K562 (cell line): ENCODE measurements around the gene FPGS. TPM values are rescaled to one million over a fixed set of nuclear protein-coding genes. Genes with fewer than 3 reads are reported as not detected.

Experiments used
- CHD2 ChIP-seq: IDR thresholded peaks from 2 replicates; pipeline ENCODE4 v1.6.1; 2011; ENCODE audit warnings: low read depth, low read length
- CTBP1 ChIP-seq: fragments of 450-650 bp; IDR thresholded peaks from 2 replicates; pipeline ENCODE4 v1.6.1; 2016; ENCODE audit warnings: borderline replicate concordance
- CTCFL ChIP-seq: IDR thresholded peaks from 2 replicates; pipeline ENCODE4 v1.6.1; 2011; ENCODE audit warnings: borderline replicate concordance, low read depth, mild to moderate bottlenecking, moderate library complexity, low read length; ENCODE audit not compliant: insufficient read depth, poor library complexity, severe bottlenecking
- DPF2 ChIP-seq: fragments of 450-650 bp; IDR thresholded peaks from 2 replicates; pipeline ENCODE4 v1.6.1; 2016
- ELF1 ChIP-seq: fragments of 200-800 bp; sonication (Bioruptor generic); IDR thresholded peaks from 2 replicates; pipeline ENCODE4 v1.6.1; 2016; ENCODE audit warnings: missing genetic modification characterization, missing compliant biosample characterization
- ETV6 ChIP-seq, 3 experiments: fragments of 150-350 bp in 1 of 3; sonication (generic) in 1 of 3; formaldehyde crosslinking in 1 of 3; IDR thresholded peaks; 2 replicates each; pipeline versions ENCODE4 v1.6.1 to v1.8.0; 2014 to 2022; ENCODE audit warnings: borderline replicate concordance in 2 of 3, low read depth in 2 of 3, antibody characterized with exemption in 1 of 3, low read length in 1 of 3, mild to moderate bottlenecking in 1 of 3, missing genetic modification reagents in 1 of 3
- FOXJ2 ChIP-seq: fragments of 200-800 bp; sonication (Bioruptor generic); IDR thresholded peaks from 2 replicates; pipeline ENCODE4 v1.6.1; 2016; ENCODE audit warnings: missing genetic modification characterization, missing compliant biosample characterization
- GTF2A2 ChIP-seq: IDR thresholded peaks from 2 replicates; pipeline ENCODE4 v1.6.1; 2016; ENCODE audit warnings: mild to moderate bottlenecking, missing genetic modification characterization, missing compliant biosample characterization
- HMGXB4 ChIP-seq: sonication (generic); formaldehyde crosslinking; IDR thresholded peaks from 2 replicates; pipeline ENCODE4 v1.8.1; 2023; ENCODE audit warnings: mild to moderate bottlenecking, missing genetic modification reagents
- MEIS2 ChIP-seq: fragments of 450-650 bp; IDR thresholded peaks from 2 replicates; pipeline ENCODE4 v1.6.1; 2014; ENCODE audit warnings: mild to moderate bottlenecking; ENCODE audit not compliant: partially characterized antibody
- NFATC3 ChIP-seq: fragments of 450-650 bp; IDR thresholded peaks from 2 replicates; pipeline ENCODE4 v1.6.1; 2017; ENCODE audit warnings: mild to moderate bottlenecking
- NFRKB ChIP-seq: fragments of 450-650 bp; IDR thresholded peaks from 2 replicates; pipeline ENCODE4 v1.6.1; 2016; ENCODE audit warnings: low read depth
- SIN3B ChIP-seq: fragments of 450-650 bp; IDR thresholded peaks from 2 replicates; pipeline ENCODE4 v1.6.1; 2017; ENCODE audit warnings: low read depth, mild to moderate bottlenecking, moderate library complexity
- TOE1 ChIP-seq, 2 experiments: fragments of 450-650 bp in 1 of 2; sonication (generic) in 1 of 2; formaldehyde crosslinking in 1 of 2; IDR thresholded peaks; 2 replicates each; pipeline versions ENCODE4 v1.7.1 to v1.8.0; 2016 to 2022; ENCODE audit warnings: borderline replicate concordance in 2 of 2, mild to moderate bottlenecking in 2 of 2, antibody characterized with exemption in 1 of 2, inconsistent platforms in 1 of 2, low read depth in 1 of 2, missing genetic modification reagents in 1 of 2, moderate library complexity in 1 of 2
- TRIM28 ChIP-seq: fragments of 450-650 bp; IDR thresholded peaks from 2 replicates; pipeline ENCODE4 v1.6.1; 2017
- TSC22D4 ChIP-seq: fragments of 450-650 bp; IDR thresholded peaks from 2 replicates; pipeline ENCODE4 v1.6.1; 2016; ENCODE audit warnings: missing genetic modification characterization, missing biosample characterization, control low read depth
- UBTF ChIP-seq, 2 experiments: IDR thresholded peaks; 2 replicates each; pipeline ENCODE4 v1.6.1; 2012; ENCODE audit warnings: improper control_type of control experiment in 2 of 2, low read depth in 2 of 2, low read length in 2 of 2, borderline replicate concordance in 1 of 2
- ZNF395 ChIP-seq: fragments of 200-800 bp; sonication (Bioruptor generic); IDR thresholded peaks from 2 replicates; pipeline ENCODE4 v1.6.1; 2017; ENCODE audit warnings: missing genetic modification characterization, missing compliant biosample characterization
- polyA plus RNA-seq, 8 experiments: library from polyadenylated mRNA; depleted of rRNA in 4 of 8; stranded (reverse) in 5 of 8; unstranded in 3 of 8; fragments of >200 nt; fragmentation: Nextera tagmentation in 2 of 8; fragmentation: Illumina TruSeq in 1 of 8; extraction: Ambion mirVana in 2 of 8; extraction: Trizol in 1 of 8; gene quantifications; 2 replicates each; pipeline versions ENCODE4 v1.2.1 to v1.2.3, GENCODE V29; 2011 to 2014; ENCODE audit warnings: inconsistent platforms in 1 of 8, missing spikeins in 1 of 8
- total RNA-seq, 7 experiments: library from RNA; depleted of rRNA in 6 of 7; stranded (reverse); fragments of >200 nt in 6 of 7; fragmentation: Illumina TruSeq in 2 of 7; extraction: Trizol in 2 of 7; gene quantifications; 2 replicates each; pipeline versions ENCODE4 v1.2.1 to v1.2.3, GENCODE V29; 2011 to 2021; ENCODE audit warnings: low replicate concordance in 1 of 7

The FPGS gene
- total and polyA plus RNA-seq, 9 of the 15 experiments (the other 6 are each of a cell fraction or from before 2014, with no cell fraction given) = 0.84 to 86.4 (median 59.2) TPM

- peak; percentile 64 for TF ChIP-seq CTCFL
- peak; percentile 79; the same call in 1 of the 2 replicates for TF ChIP-seq NFATC3
- TF ChIP-seq FOXJ2 (tag) = no peak
- peak; percentile 64; the same call in 1 of the 2 replicates for TF ChIP-seq DPF2
- no peak for TF ChIP-seq ETV6 (IDR thresholded peaks at IDR 0.05; ENCODE audit: borderline replicate concordance in 1 of 2, low read depth in 2 of 2, low read length in 1 of 2)
- TF ChIP-seq ETV6 (CRISPR knock-in tag; IDR thresholded peaks at IDR 0.05; ENCODE audit: borderline replicate concordance) = no peak
- peak; percentile 71; a peak in 2 of 4 replicates for TF ChIP-seq UBTF (IDR thresholded peaks at IDR 0.05; ENCODE audit: borderline replicate concordance in 1 of 2, low read depth in 2 of 2, low read length in 2 of 2)
- TF ChIP-seq ELF1 = peak; percentile 98
- no peak for TF ChIP-seq GTF2A2 (tag)
- TF ChIP-seq HMGXB4 (CRISPR knock-in tag) = peak; percentile 69; the same call in 1 of the 2 replicates
- TF ChIP-seq TOE1 (IDR thresholded peaks at IDR 0.05; ENCODE audit: borderline replicate concordance) = peak; percentile 76
- no peak for TF ChIP-seq TOE1 (CRISPR knock-in tag; IDR thresholded peaks at IDR 0.05; ENCODE audit: borderline replicate concordance, low read depth)
- TF ChIP-seq SIN3B = peak; percentile 42; the same call in 1 of the 2 replicates
- TF ChIP-seq ZNF395 = peak; percentile 42; the same call in 1 of the 2 replicates
- 0 out of 2 replicates have a peak, but pooled peaks have one; percentile 20 for TF ChIP-seq NFRKB
- TF ChIP-seq CTBP1 = peak; percentile 82
- TF ChIP-seq TSC22D4 (tag) = no peak
- TF ChIP-seq MEIS2 = peak; percentile 85
- TF ChIP-seq TRIM28 = no peak
- TF ChIP-seq CHD2 = peak; percentile 73; the same call in 1 of the 2 replicates
Observed at GRCh38 chr9:127785933-127786772, 16.5 kb upstream of the FPGS start, which contains the start of gene CDK9 (continued).
